Thoracic aorta (tissue), 2 donors: Measurements from ENCODE around the gene DTX2. TPM values are rescaled to one million over a fixed set of nuclear protein-coding genes. Genes with fewer than 3 reads are reported as not detected.
"Not testable (repeated sequence)": the region's sequence is repeated elsewhere in the genome, so short reads cannot be mapped to it uniquely, and the experiment has no call there.

Source experiments
- ATAC-seq: fragments of 150-250 bp; one replicate; pipeline ENCODE4 v1.8.0; 2017; ENCODE audit warnings: low read depth; ENCODE audit not compliant: insufficient number of reproducible peaks, low FRiP score
- DNase-seq: peaks from one replicate; pipeline ENCODE4 v3.0.0-alpha.2; 2020; ENCODE audit warnings: low spot score
- H3K27ac ChIP-seq, 2 donors: fragments of 200-600 bp; sonication (generic); 1 replicate in 1 of 2; 2 replicates in 1 of 2; pipeline ENCODE4 v1.5.1; 2016; ENCODE audit warnings: mild to moderate bottlenecking in 2 of 2, moderate library complexity in 2 of 2
- H3K27me3 ChIP-seq: fragments of 200-600 bp; sonication (generic); replicated peaks from 2 replicates; pipeline ENCODE4 v1.6.0; 2016; ENCODE audit warnings: mild to moderate bottlenecking; ENCODE audit not compliant: insufficient read depth
- H3K36me3 ChIP-seq: fragments of 200-600 bp; sonication (generic); one replicate; pipeline ENCODE4 v1.5.1; 2016
- H3K4me1 ChIP-seq, 2 donors: fragments of 200-600 bp; sonication (generic); 1 replicate in 1 of 2; 2 replicates in 1 of 2; pipeline versions ENCODE4 v1.5.1 to v1.6.0; 2016; ENCODE audit warnings: low read depth in 2 of 2, mild to moderate bottlenecking in 1 of 2; ENCODE audit not compliant: control insufficient read depth in 1 of 2
- H3K4me3 ChIP-seq: fragments of 200-600 bp; sonication (generic); 2 replicates; pipeline ENCODE4 v1.5.1; 2016; ENCODE audit warnings: mild to moderate bottlenecking
- H3K9me3 ChIP-seq: fragments of 200-600 bp; sonication (generic); 2 replicates; pipeline ENCODE4 v1.5.1; 2016
- total RNA-seq, 2 donors: library from RNA; depleted of rRNA; stranded (reverse); fragments of >200 nt; gene quantifications; one replicate each; pipeline versions ENCODE4 v1.1.0 to v1.2.3, GENCODE V29; 2016

The DTX2 gene
- total RNA-seq, 2 donors from 2014 or later = 19.1 to 21.3 TPM

DNA sequence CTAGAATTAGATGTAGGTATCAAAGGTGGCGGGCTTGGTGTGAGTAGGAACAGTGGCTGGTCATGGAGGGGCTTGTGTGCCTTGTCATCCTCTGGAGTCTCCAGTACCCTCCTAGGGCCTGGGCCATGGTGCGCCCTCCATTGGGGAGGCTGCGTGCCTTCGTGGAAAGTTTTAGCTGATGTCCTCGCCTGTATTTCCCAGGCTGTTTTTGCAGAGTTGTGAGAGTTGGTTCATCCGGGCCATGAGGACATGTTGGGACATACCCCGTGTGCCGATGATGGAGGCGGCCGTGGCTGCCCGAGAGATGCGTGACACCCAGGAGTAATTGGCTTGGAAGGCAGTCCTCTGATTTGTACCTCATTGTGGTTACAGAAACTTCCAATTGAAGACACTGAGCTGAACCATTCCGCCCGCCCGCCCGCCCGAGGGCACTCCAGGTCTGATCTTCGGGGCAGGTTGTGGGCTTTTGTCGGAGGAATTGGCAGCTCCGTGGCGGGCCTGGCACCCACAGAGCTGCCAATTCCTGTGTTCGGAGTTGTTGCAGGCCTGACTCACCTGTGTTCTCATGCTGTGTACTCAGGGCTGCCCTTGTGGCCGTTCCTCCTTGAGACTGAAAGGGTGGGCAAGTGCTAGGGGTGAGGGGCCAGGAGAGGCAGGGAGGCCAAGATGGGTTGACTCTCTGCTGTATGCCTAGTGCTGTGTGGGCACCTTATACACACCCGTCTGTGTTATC is 15.4 kb downstream of the DTX2 start:
- H3K27ac ChIP-seq = not testable (repeated sequence)

DNA sequence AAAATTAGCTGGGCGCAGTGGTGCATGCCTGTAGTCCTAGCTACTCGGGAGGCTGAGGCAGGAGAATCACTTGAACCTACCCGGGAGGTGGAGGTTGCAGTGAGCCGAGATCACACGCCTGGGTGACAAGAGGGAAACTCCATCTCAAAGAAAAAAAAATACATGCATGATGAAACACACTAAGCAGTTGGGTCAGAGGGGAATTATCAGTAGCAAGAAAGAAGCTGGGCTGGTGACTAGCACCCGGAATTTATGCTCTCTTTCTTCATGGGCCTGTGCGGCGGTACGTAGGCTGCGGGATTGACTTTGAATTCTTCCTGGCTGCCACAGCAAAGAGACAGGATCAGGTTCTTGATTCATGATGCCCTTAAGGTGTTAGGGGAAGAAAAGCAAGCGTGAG is 18.1 kb downstream of the DTX2 start:
- not testable (repeated sequence) for H3K4me3 ChIP-seq, ATAC-seq

More for the DNA sequence above, 15.4 kb downstream of the DTX2 start:
- not testable (repeated sequence) for H3K4me3 ChIP-seq, H3K36me3 ChIP-seq, H3K4me1 ChIP-seq, H3K9me3 ChIP-seq, DNase-seq, ATAC-seq, H3K27me3 ChIP-seq

DNA sequence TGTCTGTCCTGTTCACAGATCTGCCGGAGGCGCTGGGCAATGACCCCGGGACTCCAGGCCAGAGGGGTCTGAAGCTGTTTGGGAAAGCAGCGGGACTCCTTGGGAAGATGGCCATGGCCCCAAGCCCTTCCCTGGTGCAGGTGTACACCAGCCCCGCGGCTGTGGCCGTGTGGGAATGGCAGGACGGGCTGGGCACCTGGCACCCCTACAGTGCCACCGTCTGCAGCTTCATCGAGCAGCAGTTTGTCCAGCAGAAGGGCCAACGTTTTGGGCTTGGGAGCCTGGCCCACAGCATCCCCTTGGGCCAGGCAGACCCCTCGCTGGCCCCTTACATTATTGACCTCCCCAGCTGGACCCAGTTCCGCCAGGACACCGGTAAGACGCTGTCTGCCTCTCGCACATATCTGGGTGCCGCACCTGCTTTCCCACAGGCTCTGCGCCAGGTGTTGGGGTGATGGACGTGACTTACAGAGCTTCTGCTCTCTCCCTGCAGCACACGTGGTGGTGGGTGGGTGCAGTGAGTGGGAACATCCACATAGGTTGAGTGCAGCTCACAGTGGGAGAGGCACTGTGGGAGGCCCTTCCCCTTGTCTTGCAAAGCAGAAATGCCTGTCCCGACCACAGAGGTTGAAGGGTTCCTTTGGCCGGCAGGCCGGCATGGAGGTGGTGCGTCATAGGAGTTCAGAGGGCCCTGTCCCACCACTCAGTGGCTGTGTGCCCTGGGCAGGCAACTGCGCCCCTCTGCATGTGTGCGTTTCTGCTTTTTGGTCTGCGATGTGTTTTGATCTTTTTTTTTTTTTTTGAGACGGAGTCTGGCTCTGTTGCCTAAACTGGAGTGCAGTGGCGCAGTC is 19.1 kb downstream of the DTX2 start:
- DNase-seq, H3K27me3 ChIP-seq, H3K4me1 ChIP-seq, ATAC-seq, H3K4me3 ChIP-seq, H3K27ac ChIP-seq, H3K9me3 ChIP-seq: not testable (repeated sequence)
- peaks cover 15% of the 10 kb centered on the region for H3K36me3 ChIP-seq

More for the DNA sequence above, 18.1 kb downstream of the DTX2 start:
- not testable (repeated sequence) for H3K4me1 ChIP-seq, DNase-seq, H3K27ac ChIP-seq, H3K9me3 ChIP-seq, H3K27me3 ChIP-seq
- peaks cover 15% of the 10 kb centered on the region for H3K36me3 ChIP-seq

DNA sequence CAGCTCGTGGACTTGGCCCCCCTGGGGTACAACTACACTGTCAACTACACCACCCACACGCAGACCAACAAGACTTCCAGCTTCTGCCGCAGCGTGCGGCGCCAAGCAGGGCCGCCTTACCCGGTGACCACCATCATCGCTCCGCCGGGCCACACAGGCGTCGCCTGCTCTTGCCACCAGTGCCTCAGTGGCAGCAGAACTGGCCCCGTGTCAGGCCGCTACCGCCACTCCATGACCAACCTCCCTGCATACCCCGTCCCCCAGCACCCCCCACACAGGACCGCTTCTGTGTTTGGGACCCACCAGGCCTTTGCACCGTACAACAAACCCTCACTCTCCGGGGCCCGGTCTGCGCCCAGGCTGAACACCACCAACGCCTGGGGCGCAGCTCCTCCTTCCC is 21.2 kb downstream of the DTX2 start:
- H3K9me3 ChIP-seq, H3K4me3 ChIP-seq, ATAC-seq, DNase-seq, H3K27ac ChIP-seq, H3K27me3 ChIP-seq, H3K4me1 ChIP-seq: not testable (repeated sequence)
- H3K36me3 ChIP-seq = peaks cover 15% of the 10 kb centered on the region

DNA sequence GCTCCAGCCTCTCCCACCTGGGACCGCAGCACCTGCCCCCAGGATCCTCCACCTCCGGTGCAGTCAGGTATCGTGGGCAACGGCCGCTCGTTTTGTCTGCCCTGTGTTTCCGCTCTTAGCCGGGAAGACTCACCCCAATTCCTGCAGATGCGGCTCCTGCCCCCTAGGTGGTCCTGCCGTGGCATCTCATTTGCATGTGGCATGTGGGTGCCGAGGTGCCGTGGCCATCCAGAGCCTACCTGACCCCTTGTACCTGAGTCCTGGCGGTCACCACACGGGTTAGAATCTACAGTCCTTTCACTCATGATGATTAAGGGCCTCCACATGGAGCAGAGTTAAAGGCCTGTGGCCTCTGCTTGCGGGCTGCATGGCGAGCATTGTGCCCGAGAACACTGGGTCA is 21.6 kb downstream of the DTX2 start:
- ATAC-seq, H3K4me3 ChIP-seq, DNase-seq, H3K27me3 ChIP-seq, H3K4me1 ChIP-seq, H3K27ac ChIP-seq, H3K9me3 ChIP-seq: not testable (repeated sequence)
- H3K36me3 ChIP-seq = peaks cover 15% of the 10 kb centered on the region

DNA sequence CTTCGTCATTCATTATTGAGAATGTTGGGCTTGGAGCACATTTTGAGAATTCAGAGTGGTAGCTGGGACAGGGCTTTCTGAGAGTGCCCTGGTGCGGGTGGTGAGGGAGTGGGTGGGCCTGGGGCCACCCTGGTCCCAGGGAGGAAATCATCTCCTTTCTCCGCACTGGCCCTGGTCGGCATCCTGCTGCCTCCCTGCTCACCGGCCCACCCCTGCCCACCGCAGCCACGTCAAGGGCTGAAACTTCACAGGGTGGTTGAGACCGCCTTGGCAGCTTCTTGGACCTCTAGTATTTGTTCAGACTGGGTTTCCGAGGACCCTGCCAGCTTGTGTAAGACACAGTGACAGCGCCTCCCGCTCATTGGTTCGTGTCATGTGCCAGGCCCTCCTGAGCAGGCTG is 22.9 kb downstream of the DTX2 start:
- H3K9me3 ChIP-seq, H3K27ac ChIP-seq, H3K27me3 ChIP-seq, H3K4me3 ChIP-seq, H3K4me1 ChIP-seq, ATAC-seq, DNase-seq: not testable (repeated sequence)
- H3K36me3 ChIP-seq = peaks cover 15% of the 10 kb centered on the region

DNA sequence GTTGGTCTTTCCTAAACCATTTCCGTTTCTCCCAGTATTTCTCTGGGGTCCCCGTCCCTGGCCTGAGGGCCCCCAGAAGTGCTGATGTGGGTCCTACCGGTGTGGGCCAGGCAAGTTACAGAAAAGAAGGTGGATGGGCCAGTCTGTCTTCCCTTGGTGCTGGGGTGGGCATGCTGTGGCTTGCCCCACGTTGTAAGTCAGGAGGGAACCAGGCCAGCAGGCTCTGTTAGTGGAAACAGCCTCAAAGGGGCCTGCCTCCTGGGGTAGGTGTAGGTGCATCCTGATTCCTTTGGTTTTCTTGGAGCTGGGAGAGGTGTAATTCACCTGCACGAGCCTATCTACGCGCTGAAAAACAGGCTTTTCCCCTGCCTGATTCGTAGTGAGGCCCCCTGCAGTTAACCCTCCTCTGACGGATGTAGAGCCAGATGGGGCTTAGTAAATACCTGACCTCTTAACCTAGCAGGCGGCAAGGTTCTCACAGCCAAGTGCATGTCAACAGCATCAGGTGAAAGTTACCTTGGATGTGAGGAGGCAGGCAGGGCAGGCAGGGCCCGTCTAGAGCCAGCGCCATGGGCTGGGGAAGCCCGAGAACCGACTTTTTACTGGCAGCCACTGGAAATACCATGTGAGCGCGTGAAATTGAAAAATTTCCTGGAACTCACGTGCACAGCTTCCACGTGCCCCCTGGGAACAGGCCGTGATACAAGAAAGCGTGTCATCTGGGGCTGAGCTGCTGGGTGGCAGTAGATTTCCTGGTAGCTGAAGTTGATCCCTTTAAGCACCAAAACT is 24.5 kb downstream of the DTX2 start:
- not testable (repeated sequence) for H3K4me1 ChIP-seq, H3K27ac ChIP-seq, H3K4me3 ChIP-seq, ATAC-seq, DNase-seq, H3K27me3 ChIP-seq, H3K9me3 ChIP-seq
- H3K36me3 ChIP-seq = peaks cover 13% of the 10 kb centered on the region

DNA sequence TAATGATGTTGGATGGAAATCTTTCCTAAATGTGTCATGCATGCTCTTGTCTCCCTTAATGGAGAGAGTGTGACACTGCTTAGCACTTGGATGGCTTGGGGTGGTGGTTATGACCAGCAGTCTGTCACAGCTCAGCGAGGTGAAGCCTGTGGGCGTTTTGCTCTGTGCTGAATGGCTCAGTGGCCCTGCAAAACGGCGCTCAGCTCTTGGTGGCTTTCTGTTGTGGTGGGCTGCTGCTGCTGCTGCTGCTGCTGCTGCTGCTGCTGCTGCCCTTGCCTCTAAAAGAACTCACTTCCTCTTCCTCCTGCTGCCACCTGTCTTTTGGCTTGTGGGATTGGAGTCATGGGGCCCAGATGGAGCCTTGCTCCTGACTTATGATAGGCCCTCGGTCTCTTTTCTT is 25.1 kb downstream of the DTX2 start:
- not testable (repeated sequence) for H3K27ac ChIP-seq, H3K4me1 ChIP-seq, ATAC-seq, DNase-seq, H3K27me3 ChIP-seq, H3K4me3 ChIP-seq, H3K9me3 ChIP-seq
- peaks cover 11% of the 10 kb centered on the region for H3K36me3 ChIP-seq

DNA sequence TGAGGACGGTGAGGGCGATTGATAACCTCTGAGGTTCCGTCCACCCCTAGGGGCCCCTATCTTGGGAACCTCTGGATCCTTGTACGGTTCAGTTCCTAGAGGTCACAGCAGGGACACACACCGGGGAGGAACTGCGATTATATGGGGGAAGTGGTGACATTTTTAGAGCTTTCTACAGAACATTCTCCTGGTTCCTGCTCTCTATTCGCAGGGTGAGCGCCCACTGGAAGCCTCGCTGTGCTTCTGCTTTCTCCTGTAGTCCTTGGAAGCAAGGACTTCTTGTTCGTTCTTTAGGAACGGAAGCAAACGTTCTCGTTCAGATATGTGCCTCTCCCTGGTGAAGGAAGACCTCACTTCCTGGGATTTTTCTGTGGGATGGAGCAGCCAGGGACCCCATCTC is 26.5 kb downstream of the DTX2 start:
- DNase-seq, H3K9me3 ChIP-seq, ATAC-seq, H3K27me3 ChIP-seq, H3K36me3 ChIP-seq, H3K4me1 ChIP-seq, H3K4me3 ChIP-seq, H3K27ac ChIP-seq: not testable (repeated sequence)

DNA sequence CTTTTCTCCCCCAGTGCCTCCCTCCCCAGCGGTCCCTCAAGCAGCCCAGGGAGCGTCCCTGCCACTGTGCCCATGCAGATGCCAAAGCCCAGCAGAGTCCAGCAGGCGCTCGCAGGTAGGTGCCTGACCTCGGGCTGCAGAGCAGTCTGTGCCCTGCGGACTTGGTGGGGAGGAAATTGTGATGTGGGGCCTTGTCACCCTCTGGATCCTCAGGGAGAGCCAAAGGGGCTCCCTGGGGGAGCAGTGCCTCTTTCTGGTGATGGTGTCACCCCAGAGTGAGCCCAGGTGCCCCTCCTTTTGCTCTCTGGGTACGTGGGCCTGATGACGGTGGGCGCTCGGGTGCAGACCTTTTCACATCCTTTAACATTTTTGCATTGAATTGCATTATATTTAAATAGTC is 30.6 kb downstream of the DTX2 start:
- H3K27ac ChIP-seq, H3K9me3 ChIP-seq, H3K4me1 ChIP-seq, H3K36me3 ChIP-seq, H3K27me3 ChIP-seq, ATAC-seq, DNase-seq, H3K4me3 ChIP-seq: not testable (repeated sequence)

DNA sequence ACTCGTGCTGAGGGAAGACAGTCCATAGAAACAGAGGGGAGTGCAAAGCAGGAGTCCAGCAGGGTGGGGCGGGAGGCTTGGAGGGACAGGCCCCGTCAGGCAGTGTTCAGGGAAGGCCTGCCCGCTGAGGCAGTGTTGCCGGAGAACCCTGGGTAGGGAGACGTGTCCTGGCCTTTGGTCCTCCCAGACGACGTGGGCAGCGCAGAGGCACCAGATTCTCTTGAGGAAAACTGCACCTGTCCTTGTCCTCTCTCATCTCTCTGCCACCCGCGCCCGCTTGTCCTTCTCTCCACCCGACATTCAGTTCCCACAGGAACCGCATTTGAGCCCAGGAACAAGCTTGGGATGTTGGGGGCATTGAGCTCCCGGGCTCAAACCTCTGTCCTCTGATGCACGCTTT is 34.2 kb downstream of the DTX2 start:
- H3K4me1 ChIP-seq, H3K27me3 ChIP-seq, H3K27ac ChIP-seq, H3K4me3 ChIP-seq, H3K36me3 ChIP-seq, H3K9me3 ChIP-seq, ATAC-seq, DNase-seq: not testable (repeated sequence)
